ENCODE measurements around the gene CEP131.

CEP131 gene

GRCh38 chr17:81163703-81164370 lies 58.9 kb downstream of the CEP131 start:
- TF ChIP-seq REST (IDR thresholded peaks at IDR 0.05; ENCODE audit: insufficient read depth in 1 of 2, low read depth in 2 of 2, low read length in 2 of 2): no peak
- no peak for TF ChIP-seq TAF1 (IDR thresholded peaks at IDR 0.05; ENCODE audit: borderline replicate concordance, insufficient read depth, low read length)
- no peak for TF ChIP-seq POLR2AphosphoS5 (IDR thresholded peaks at IDR 0.05; ENCODE audit: low read depth, low read length)
- no peak for TF ChIP-seq FOXP2 (optimal IDR thresholded peaks at IDR 0.05; ENCODE audit: borderline replicate concordance, extremely low read depth, extremely low read length, insufficient read depth)

GRCh38 chr17:81163051-81163695 lies 59.6 kb downstream of the CEP131 start:
- TF ChIP-seq TAF1 (IDR thresholded peaks at IDR 0.05; ENCODE audit: borderline replicate concordance, insufficient read depth, low read length) (no peak), REST (IDR thresholded peaks at IDR 0.05; ENCODE audit: insufficient read depth in 1 of 2, low read depth in 2 of 2, low read length in 2 of 2) (no peak), SIN3A (IDR thresholded peaks at IDR 0.05; ENCODE audit: borderline replicate concordance, insufficient read depth, low read length) (no peak), POLR2AphosphoS5 (IDR thresholded peaks at IDR 0.05; ENCODE audit: low read depth, low read length) (no peak), FOXP2 (optimal IDR thresholded peaks at IDR 0.05; ENCODE audit: borderline replicate concordance, extremely low read depth, extremely low read length, insufficient read depth) (no peak)

GRCh38 chr17:81162491-81162890 lies 60.3 kb downstream of the CEP131 start:
- no peak for TF ChIP-seq FOXP2 (optimal IDR thresholded peaks at IDR 0.05; ENCODE audit: borderline replicate concordance, extremely low read depth, extremely low read length, insufficient read depth)
- no peak for TF ChIP-seq POLR2AphosphoS5 (IDR thresholded peaks at IDR 0.05; ENCODE audit: low read depth, low read length)
- no peak for TF ChIP-seq REST (IDR thresholded peaks at IDR 0.05; ENCODE audit: insufficient read depth in 1 of 2, low read depth in 2 of 2, low read length in 2 of 2)
- no peak for TF ChIP-seq TAF1 (IDR thresholded peaks at IDR 0.05; ENCODE audit: borderline replicate concordance, insufficient read depth, low read length)
- no peak for TF ChIP-seq SIN3A (IDR thresholded peaks at IDR 0.05; ENCODE audit: borderline replicate concordance, insufficient read depth, low read length)

GRCh38 chr17:81161972-81162371 lies 60.8 kb downstream of the CEP131 start:
- no peak for TF ChIP-seq POLR2AphosphoS5 (IDR thresholded peaks at IDR 0.05; ENCODE audit: low read depth, low read length)
- TF ChIP-seq FOXP2 (optimal IDR thresholded peaks at IDR 0.05; ENCODE audit: borderline replicate concordance, extremely low read depth, extremely low read length, insufficient read depth): no peak
- no peak for TF ChIP-seq REST (IDR thresholded peaks at IDR 0.05; ENCODE audit: insufficient read depth in 1 of 2, low read depth in 2 of 2, low read length in 2 of 2)
- no peak for TF ChIP-seq TAF1 (IDR thresholded peaks at IDR 0.05; ENCODE audit: borderline replicate concordance, insufficient read depth, low read length)
- no peak for TF ChIP-seq SIN3A (IDR thresholded peaks at IDR 0.05; ENCODE audit: borderline replicate concordance, insufficient read depth, low read length)

Data from PFSK-1 (cell line).